A549 (cell line): ENCODE results near the gene RGSL1. TPM values are rescaled to one million over a fixed set of nuclear protein-coding genes. Genes with fewer than 3 reads are reported as not detected.

Source experiments
- ATAC-seq, 2 experiments: fragments of 200-7000 bp in 1 of 2; fragments of >200 bp in 1 of 2; cut with Nextera tagmentation in 1 of 2; cut with Tn5 transposase in 1 of 2; 3 replicates each; pipeline versions ENCODE4 v1.8.0 to v1.9.1; 2018 to 2020; ENCODE audit warnings: mild to moderate bottlenecking in 1 of 2, moderate library complexity in 1 of 2
- CTCF ChIA-PET: fragments of 300-600 bp; sonication (Branson Sonifier 250); formaldehyde crosslinking; extraction: SDS; loops from one replicate; lab custom pipeline; 2021; ENCODE audit warnings: antibody characterized with exemption, inconsistent platforms; lab: Yijun Ruan, JAX
- POLR2A ChIA-PET: fragments of 350-600 bp; formaldehyde crosslinking; extraction: SDS; loops from one replicate; lab custom pipeline; 2021; ENCODE audit warnings: antibody characterized with exemption, inconsistent platforms; lab: Yijun Ruan, JAX
- DNase-seq, 2 experiments: peaks; one replicate each; pipeline versions ENCODE4 v3.0.0 to v3.0.0-alpha.2; 2011 to 2016; ENCODE audit warnings: low read depth in 1 of 2, low spot score in 1 of 2
- FAIRE-seq: peaks from 2 replicates; lab custom pipeline; 2011; peaks lifted over from hg19 to GRCh38; lab: Jason Lieb, UNC
- H3K27ac ChIP-seq, 2 experiments: fragments of >200 bp; sonication (Bioruptor Twin); formaldehyde crosslinking; 3 replicates each; pipeline ENCODE4 v1.5.1; 2016 to 2017
- H3K4me1 ChIP-seq: fragments of >200 bp; sonication (Bioruptor Twin); formaldehyde crosslinking; 3 replicates; pipeline ENCODE4 v1.6.1; 2016
- H3K4me2 ChIP-seq: fragments of >200 bp; sonication (Bioruptor Twin); formaldehyde crosslinking; 3 replicates; pipeline ENCODE4 v1.6.1; 2016
- H3K4me3 ChIP-seq: fragments of >200 bp; sonication (Bioruptor Twin); formaldehyde crosslinking; 3 replicates; pipeline ENCODE4 v1.5.1; 2016
- H3K9me3 ChIP-seq: fragments of >200 bp; sonication (Bioruptor Twin); formaldehyde crosslinking; 3 replicates; pipeline ENCODE4 v1.6.1; 2016
- CHD2 ChIP-seq: fragments of 150-350 bp; IDR thresholded peaks from 2 replicates; pipeline ENCODE4 v1.6.1; 2014; ENCODE audit warnings: low read length; ENCODE audit not compliant: partially characterized antibody
- CHD4 ChIP-seq: fragments of 200-600 bp; sonication (generic); IDR thresholded peaks from 2 replicates; pipeline ENCODE4 v1.6.1; 2016; ENCODE audit warnings: antibody characterized with exemption, mild to moderate bottlenecking, borderline replicate concordance
- ESRRA ChIP-seq: fragments of 150-350 bp; IDR thresholded peaks from 2 replicates; pipeline ENCODE4 v1.6.1; 2014; ENCODE audit warnings: mild to moderate bottlenecking, low read length, borderline replicate concordance
- FOXS1 ChIP-seq: fragments of 250-450 bp; sonication (Bioruptor Pico); IDR thresholded peaks from 2 replicates; pipeline ENCODE4 v1.5.0; 2020; ENCODE audit warnings: mild to moderate bottlenecking, moderate library complexity
- GATA3 ChIP-seq: IDR thresholded peaks from 2 replicates; pipeline ENCODE4 v1.6.1; 2012; ENCODE audit warnings: borderline replicate concordance
- NR3C1 ChIP-seq: fragments of >200 bp; sonication (Bioruptor Twin); formaldehyde crosslinking; IDR thresholded peaks from 3 replicates; pipeline ENCODE4 v1.6.1; 2017
- PBX3 ChIP-seq: IDR thresholded peaks from 2 replicates; pipeline ENCODE4 v1.6.1; 2012
- RCOR1 ChIP-seq: fragments of 150-350 bp; IDR thresholded peaks from 2 replicates; pipeline ENCODE4 v1.6.1; 2014; ENCODE audit warnings: antibody characterized with exemption, low read length, low read depth
- TFCP2L1 ChIP-seq: fragments of 250-450 bp; sonication (Bioruptor Pico); IDR thresholded peaks from 2 replicates; pipeline ENCODE4 v1.5.0; 2021; ENCODE audit warnings: mild to moderate bottlenecking
- WGBS: methylation state at CpG from one replicate; pipeline ENCODE4 v1.1.6; 2017; ENCODE audit errors: missing lambda C conversion rate; 5-methylcytosine and 5-hydroxymethylcytosine counted together
- polyA plus RNA-seq, 4 experiments: library from polyadenylated mRNA; depleted of rRNA in 3 of 4; stranded (reverse); fragments of >200 nt; fragmentation: RNase III in 1 of 4; extraction: RNeasy Plus Mini Kit Qiagen cat#74134 plus additional on column Dnase treatment in 1 of 4; gene quantifications; 2 replicates in 3 of 4; 3 replicates in 1 of 4; pipeline ENCODE4 v1.2.3, GENCODE V29; 2011 to 2017
- small RNA-seq, 6 experiments: library from RNA; depleted of rRNA; stranded (forward); fragments of <200 nt; gene quantifications; one replicate each; pipeline ENCODE3, GENCODE V24; 2012

Gene RGSL1
- polyA plus RNA-seq, 2 of the 4 experiments (the other 2 are of a cell fraction), result not detected

GRCh38 chr1:182608845-182609610 is 159.1 kb downstream of the RGSL1 start:
- POLR2A ChIA-PET, result no interaction called here
- H3K4me3 ChIP-seq, result no peak overlapping the region
- no peak overlapping the region for H3K27ac ChIP-seq
- no peak for DNase-seq
- TF ChIP-seq PBX3, result no peak
- TF ChIP-seq CHD4, result no peak
- TF ChIP-seq ESRRA, result no peak
- TF ChIP-seq NR3C1, result no peak
- no peak for TF ChIP-seq TFCP2L1 (CRISPR knock-in tag)
- TF ChIP-seq RCOR1, result no peak
- TF ChIP-seq FOXS1 (CRISPR knock-in tag), result no peak
- no peak for TF ChIP-seq GATA3
- no peak for TF ChIP-seq CHD2
- H3K9me3 ChIP-seq, result no peaks in the 10 kb centered on the region
- ATAC-seq, result no peak
- 61% methylated on average over 9 of the region's 9 CpGs for WGBS
- H3K4me2 ChIP-seq, result no peak overlapping the region
- CTCF ChIA-PET, result interaction anchor here (0.6 to 4.4 kb wide), 7 partner anchors 9 to 524 kb away, joined by 3 to 31 read pairs (median 4); no protein-coding TSS in a partner anchor
- FAIRE-seq, result no peak
- peaks cover 3% of the 10 kb centered on the region; the same call in 1 of the 3 replicates for H3K4me1 ChIP-seq

Small RNA genes within 50 kb of the gene (small RNA-seq; reads per million reads assigned to genes)
- 0 reads per million in 6 experiments for gene RF00017

Other genes starting within 250 kb of the RGSL1 start
- gene GLUL, start 58.4 kb upstream of the RGSL1 start, polyA plus RNA-seq (2011; rRNA removed), result 33.0 and 41.7 TPM in 2 replicates
- gene GLUL, start 58.4 kb upstream of the RGSL1 start, polyA plus RNA-seq (2017; fragmentation: RNase III; extraction: RNeasy Plus Mini Kit Qiagen cat#74134 plus additional on column Dnase treatment), result 16.3 to 26.9 TPM (median 24.2 TPM) in 3 replicates
- not detected in 2 replicates for gene TEDDM1, start 49.5 kb upstream of the RGSL1 start, polyA plus RNA-seq (2011; rRNA removed)
- gene TEDDM1, start 49.5 kb upstream of the RGSL1 start, polyA plus RNA-seq (2017; fragmentation: RNase III; extraction: RNeasy Plus Mini Kit Qiagen cat#74134 plus additional on column Dnase treatment), result not detected in 3 replicates
- 4.1 and 4.6 TPM in 2 replicates for gene RNASEL, start 139.1 kb downstream of the RGSL1 start, polyA plus RNA-seq (2011; rRNA removed)
- 1.7 to 1.9 TPM (median 1.9 TPM) in 3 replicates for gene RNASEL, start 139.1 kb downstream of the RGSL1 start, polyA plus RNA-seq (2017; fragmentation: RNase III; extraction: RNeasy Plus Mini Kit Qiagen cat#74134 plus additional on column Dnase treatment)
- 0.30 and 0.45 TPM in 2 replicates for gene RGS16, start 154.2 kb downstream of the RGSL1 start, polyA plus RNA-seq (2011; rRNA removed)
- 0.13 to 0.15 TPM (median 0.13 TPM) in 3 replicates for gene RGS16, start 154.2 kb downstream of the RGSL1 start, polyA plus RNA-seq (2017; fragmentation: RNase III; extraction: RNeasy Plus Mini Kit Qiagen cat#74134 plus additional on column Dnase treatment)
- gene RGS8, start 234.4 kb downstream of the RGSL1 start, polyA plus RNA-seq (2011; rRNA removed), result not detected in 2 replicates
- gene RGS8, start 234.4 kb downstream of the RGSL1 start, polyA plus RNA-seq (2017; fragmentation: RNase III; extraction: RNeasy Plus Mini Kit Qiagen cat#74134 plus additional on column Dnase treatment), result not detected in 3 replicates